ENCODE data around the gene CCDC3. TPM values are rescaled to one million over a fixed set of nuclear protein-coding genes. Genes with fewer than 3 reads are reported as not detected.

The CCDC3 gene
- total RNA-seq, 1 donor from 2014 or later = 86.0 TPM

- no peak for TF ChIP-seq CTCF (IDR thresholded peaks at IDR 0.05)
- Histone ChIP-seq H3K4me1 (peaks cover 0 to 4% of the 10 kb centered on the region in 2 donors), H3K27ac (peak overlapping the region in 1 of 2 donors; percentile 35), H3K27me3 (no peaks in the 10 kb centered on the region), H3K36me3 (peaks cover 0 to 3% of the 10 kb centered on the region in 2 donors), H3K9me3 (no peaks in the 10 kb centered on the region), H3K4me3 (no peak overlapping the region)
- intact Hi-C loops (cut with DNase I) = no loop called here
- DNase-seq (ENCODE audit: low spot score in 2 of 2) = no peak
These were observed 84.9 kb downstream of the CCDC3 start for GRCh38 chr10:12916587-12916986.

GRCh38 chr10:12915637-12916168 is 85.8 kb downstream of the CCDC3 start:
- Histone ChIP-seq H3K36me3 (peaks cover 0 to 3% of the 10 kb centered on the region in 2 donors), H3K4me1 (peaks cover 0 to 4% of the 10 kb centered on the region in 2 donors), H3K27ac (peak overlapping the region in 1 of 2 donors; percentile 49), H3K9me3 (no peaks in the 10 kb centered on the region), H3K27me3 (no peaks in the 10 kb centered on the region), H3K4me3 (no peak overlapping the region)
- DNase-seq (ENCODE audit: low spot score in 2 of 2) = no peak
- TF ChIP-seq CTCF (IDR thresholded peaks at IDR 0.05) = no peak
- intact Hi-C loops (cut with DNase I) = no loop called here

GRCh38 chr10:12914111-12914510 is 87.4 kb downstream of the CCDC3 start:
- Histone ChIP-seq H3K27ac (peak overlapping the region in 1 of 2 donors; percentile 29), H3K4me1 (peaks cover 0 to 9% of the 10 kb centered on the region in 2 donors), H3K27me3 (no peaks in the 10 kb centered on the region), H3K36me3 (peaks cover 0 to 3% of the 10 kb centered on the region in 2 donors), H3K9me3 (no peaks in the 10 kb centered on the region), H3K4me3 (no peak overlapping the region)
- no peak for TF ChIP-seq CTCF (IDR thresholded peaks at IDR 0.05)
- no peak for DNase-seq (ENCODE audit: low spot score in 2 of 2)
- intact Hi-C loops (cut with DNase I) = no loop called here

DNA sequence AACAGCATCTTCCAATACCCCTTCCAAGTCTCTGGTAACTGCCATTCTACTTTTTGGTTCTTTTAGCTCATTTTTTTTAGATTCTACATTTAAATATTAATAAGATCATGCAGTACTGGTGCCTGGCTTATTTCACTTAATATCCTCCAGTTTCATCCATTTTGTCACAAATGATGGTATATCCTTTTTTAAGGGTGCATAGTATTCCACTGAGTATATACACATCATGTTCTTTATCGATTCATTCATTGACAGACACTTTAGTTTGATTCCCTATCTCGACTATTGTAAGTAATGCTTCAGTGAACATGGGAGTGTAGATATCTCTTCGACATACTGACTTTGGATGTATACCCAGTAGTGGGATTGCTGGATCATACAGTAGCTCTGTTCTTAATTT is 89.7 kb downstream of the CCDC3 start:
- no peak for TF ChIP-seq CTCF (IDR thresholded peaks at IDR 0.05)

DNA sequence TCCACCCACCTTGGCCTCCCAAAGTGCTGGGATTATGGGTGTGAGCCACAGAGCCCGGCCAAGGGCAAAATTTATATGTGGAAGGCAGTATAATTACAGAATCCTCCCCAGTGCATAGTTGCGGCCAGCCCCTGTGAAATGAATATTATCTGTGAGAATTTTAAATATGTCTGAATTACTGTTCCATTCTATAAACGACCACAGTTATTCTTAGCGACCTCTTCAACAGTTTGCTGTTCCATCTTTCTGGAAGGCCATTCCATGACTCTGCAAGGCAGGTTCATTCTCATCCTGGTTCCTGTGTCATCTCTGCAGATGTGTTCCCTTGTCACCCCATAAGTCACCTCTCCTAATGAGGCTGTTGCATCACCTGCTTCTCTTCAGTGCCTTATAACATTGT is 90.7 kb downstream of the CCDC3 start:
- intact Hi-C loops (cut with DNase I) = no loop called here
- Histone ChIP-seq H3K27ac (peak overlapping the region in 1 of 2 donors; percentile 90), H3K9me3 (no peaks in the 10 kb centered on the region), H3K27me3 (no peaks in the 10 kb centered on the region), H3K4me1 (peaks cover 4 to 17% of the 10 kb centered on the region in 2 donors), H3K36me3 (no peaks in the 10 kb centered on the region), H3K4me3 (no peak overlapping the region)
- no peak for TF ChIP-seq CTCF (IDR thresholded peaks at IDR 0.05)
- DNase-seq (ENCODE audit: low spot score in 2 of 2) = no peak

More for the DNA sequence above, 89.7 kb downstream of the CCDC3 start:
- peaks cover 0 to 9% of the 10 kb centered on the region in 2 donors for H3K4me1 ChIP-seq
- intact Hi-C loops (cut with DNase I) = no loop called here
- no peaks in the 10 kb centered on the region for H3K9me3 ChIP-seq
- no peak for DNase-seq (ENCODE audit: low spot score in 2 of 2)
- no peaks in the 10 kb centered on the region for H3K27me3 ChIP-seq
- H3K36me3 ChIP-seq = peaks cover 0 to 3% of the 10 kb centered on the region in 2 donors
- H3K4me3 ChIP-seq = no peak overlapping the region
- no peak overlapping the region for H3K27ac ChIP-seq

GRCh38 chr10:12909836-12910185 is 91.7 kb downstream of the CCDC3 start:
- H3K27ac ChIP-seq = peak overlapping the region; percentile 43 to 90
- intact Hi-C loops (cut with DNase I) = loop anchor here (5.0 to 10.0 kb wide), 2 partner anchors 52 to 685 kb away; no protein-coding TSS in a partner anchor
- no peak for DNase-seq (ENCODE audit: low spot score in 2 of 2)

More at GRCh38 chr10:12909836-12910185, 91.7 kb downstream of the CCDC3 start:
- Histone ChIP-seq H3K4me3 (no peak overlapping the region), H3K36me3 (no peaks in the 10 kb centered on the region), H3K9me3 (no peaks in the 10 kb centered on the region), H3K4me1 (peaks cover 4 to 23% of the 10 kb centered on the region in 2 donors), H3K27me3 (no peaks in the 10 kb centered on the region)
- TF ChIP-seq CTCF (IDR thresholded peaks at IDR 0.05) = no peak
